Fibroblast of lung (primary cell): Measurements from ENCODE around the gene CHD5. TPM values are rescaled to one million over a fixed set of nuclear protein-coding genes. Genes with fewer than 3 reads are reported as not detected.

Source experiments
- DNase-seq, 2 donors: peaks; one replicate each; pipeline versions ENCODE4 v3.0.0 to v3.0.0-alpha.2; 2010; ENCODE audit warnings: low read depth in 2 of 2
- H2AFZ ChIP-seq: 2 replicates; pipeline ENCODE4 v1.5.1; 2012; ENCODE audit warnings: low read length, control low read depth, inconsistent platforms
- H3K27ac ChIP-seq: 2 replicates; pipeline ENCODE4 v1.5.1; 2011; ENCODE audit warnings: low read length, control low read depth; ENCODE audit not compliant: insufficient read depth
- H3K27me3 ChIP-seq: 2 replicates; pipeline ENCODE4 v1.5.1; 2011; ENCODE audit warnings: mild to moderate bottlenecking, low read length; ENCODE audit not compliant: control insufficient read depth, insufficient read depth
- H3K36me3 ChIP-seq: 2 replicates; pipeline ENCODE4 v1.5.1; 2011; ENCODE audit warnings: low read length; ENCODE audit not compliant: control insufficient read depth, insufficient read depth
- H3K4me1 ChIP-seq: 2 replicates; pipeline ENCODE4 v1.5.1; 2011; ENCODE audit warnings: low read length; ENCODE audit not compliant: control insufficient read depth, insufficient read depth; ENCODE audit errors: extremely low read depth
- H3K4me2 ChIP-seq: 2 replicates; pipeline ENCODE4 v1.5.1; 2011; ENCODE audit warnings: low read length, control low read depth; ENCODE audit not compliant: insufficient read depth; ENCODE audit errors: extremely low read depth
- H3K4me3 ChIP-seq, 4 experiments: fragments of 200-600 bp in 1 of 4; sonication (generic) in 1 of 4; replicated peaks in 1 of 4; 2 replicates each; pipeline ENCODE4 v1.5.1; 2011 to 2016; ENCODE audit warnings: low read length in 4 of 4, low read depth in 3 of 4, mild to moderate bottlenecking in 3 of 4, control low read depth in 2 of 4, inconsistent platforms in 1 of 4, mixed read lengths in 1 of 4; ENCODE audit not compliant: insufficient read depth in 1 of 4; ENCODE audit errors: control extremely low read depth in 1 of 4
- H3K79me2 ChIP-seq: 2 replicates; pipeline ENCODE4 v1.5.1; 2012; ENCODE audit warnings: mild to moderate bottlenecking, low read length, inconsistent platforms; ENCODE audit not compliant: control insufficient read depth, insufficient read depth
- H3K9ac ChIP-seq: 2 replicates; pipeline ENCODE4 v1.5.1; 2011; ENCODE audit warnings: mild to moderate bottlenecking, low read length, control low read depth; ENCODE audit not compliant: insufficient read depth
- H3K9me3 ChIP-seq: 2 replicates; pipeline ENCODE4 v1.5.1; 2012; ENCODE audit warnings: low read depth, low read length; ENCODE audit not compliant: control insufficient read depth, insufficient read depth
- H4K20me1 ChIP-seq: 2 replicates; pipeline ENCODE4 v1.5.1; 2011; ENCODE audit warnings: low read length; ENCODE audit not compliant: control insufficient read depth, insufficient read depth; ENCODE audit errors: extremely low read depth
- CTCF ChIP-seq, 2 donors: IDR thresholded peaks in 1 of 2; conservative IDR thresholded peaks in 1 of 2; 1 replicate in 1 of 2; 2 replicates in 1 of 2; pipeline ENCODE4 v1.5.1; 2011 to 2012; ENCODE audit warnings: low read length in 2 of 2, control low read depth in 1 of 2, inconsistent platforms in 1 of 2, low read depth in 1 of 2, mild to moderate bottlenecking in 1 of 2
- EZH2 ChIP-seq: IDR thresholded peaks from 2 replicates; pipeline ENCODE4 v1.5.1; 2012; ENCODE audit warnings: low read length, control low read depth, mild to moderate bottlenecking; ENCODE audit errors: missing control alignments
- polyA plus RNA-seq, 2 donors: library from polyadenylated mRNA; depleted of rRNA in 1 of 2; stranded (reverse) in 1 of 2; unstranded in 1 of 2; fragments of >200 nt; gene quantifications; 2 replicates each; pipeline ENCODE4 v1.2.1, GENCODE V29; 2011 to 2012; ENCODE audit warnings: missing spikeins in 1 of 2
- total RNA-seq: library from RNA; depleted of rRNA; stranded (reverse); fragments of >200 nt; gene quantifications from 2 replicates; pipeline ENCODE4 v1.2.1, GENCODE V29; 2014

The CHD5 gene
- total and polyA plus RNA-seq, 2 donors (not counting 1 experiment from before 2014, with no cell fraction given), result under 0.01 to 0.01 TPM

DNA sequence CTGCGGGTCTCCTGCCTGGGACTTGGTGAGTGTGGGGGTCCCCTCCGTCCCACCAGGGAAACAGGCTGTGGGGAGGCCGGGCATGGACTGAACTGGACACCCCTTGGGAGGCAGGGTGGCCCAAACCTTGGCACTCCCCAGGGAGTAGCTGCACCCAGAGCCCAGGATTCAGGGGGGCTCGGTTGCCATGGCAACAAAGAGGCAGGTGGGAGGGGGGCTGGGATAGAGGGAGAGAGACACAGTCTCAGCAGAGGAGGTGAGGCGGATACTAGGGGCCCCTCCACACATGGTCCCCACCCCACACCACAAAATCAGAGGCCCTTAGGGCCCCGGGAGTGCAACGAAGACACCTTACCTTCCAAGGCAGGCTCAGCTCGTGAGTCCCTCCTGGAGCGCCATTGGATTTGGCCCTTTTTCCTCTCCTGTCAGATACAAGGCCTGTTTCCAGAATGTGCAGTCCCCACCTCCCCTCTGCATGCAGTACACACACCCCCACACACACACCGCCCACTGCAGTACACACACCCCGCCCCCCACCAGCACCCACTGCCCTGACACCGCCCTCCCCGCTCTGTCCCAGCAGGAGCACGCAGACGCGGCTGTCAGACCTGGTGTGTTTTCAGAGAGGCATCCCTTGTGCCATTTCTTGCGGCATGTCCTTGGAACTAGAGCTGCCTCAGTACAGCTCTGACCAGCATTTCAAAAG lies 107.2 kb downstream of the CHD5 start:
- H4K20me1 ChIP-seq, result no peaks in the 10 kb centered on the region
- TF ChIP-seq EZH2, result no peak
- TF ChIP-seq CTCF (conservative IDR thresholded peaks at IDR 0.05 in 1 of 2, IDR thresholded peaks at IDR 0.05 in 1 of 2; ENCODE audit: low read depth in 1 of 2, low read length in 2 of 2), result no peak
- no peaks in the 10 kb centered on the region for H3K9me3 ChIP-seq
- no peak overlapping the region for H3K9ac ChIP-seq
- H3K27ac ChIP-seq, result no peak overlapping the region
- DNase-seq, result no peak
- no peaks in the 10 kb centered on the region for H3K36me3 ChIP-seq
- H3K79me2 ChIP-seq, result no peaks in the 10 kb centered on the region
- no peak overlapping the region for H3K4me2 ChIP-seq
- H3K27me3 ChIP-seq, result no peaks in the 10 kb centered on the region
- H3K4me1 ChIP-seq, result no peaks in the 10 kb centered on the region
- H3K4me3 ChIP-seq, result no peak overlapping the region
- no peak overlapping the region for H2AFZ ChIP-seq

GRCh38 chr1:6071219-6071618 lies 108.9 kb downstream of the CHD5 start:
- no peak for DNase-seq
- Histone ChIP-seq H2AFZ (no peak overlapping the region), H3K27me3 (no peaks in the 10 kb centered on the region), H3K27ac (no peak overlapping the region), H3K4me2 (no peak overlapping the region), H3K79me2 (no peaks in the 10 kb centered on the region), H3K9ac (no peak overlapping the region), H3K36me3 (no peaks in the 10 kb centered on the region), H3K9me3 (no peaks in the 10 kb centered on the region), H3K4me1 (no peaks in the 10 kb centered on the region), H4K20me1 (no peaks in the 10 kb centered on the region), H3K4me3 (no peak overlapping the region)
- no peak for TF ChIP-seq CTCF (conservative IDR thresholded peaks at IDR 0.05 in 1 of 2, IDR thresholded peaks at IDR 0.05 in 1 of 2; ENCODE audit: low read depth in 1 of 2, low read length in 2 of 2)
- TF ChIP-seq EZH2, result no peak

GRCh38 chr1:6070450-6070974 lies 109.6 kb downstream of the CHD5 start:
- Histone ChIP-seq H3K36me3 (no peaks in the 10 kb centered on the region), H3K4me1 (no peaks in the 10 kb centered on the region), H3K27ac (no peak overlapping the region), H3K9ac (no peak overlapping the region), H3K9me3 (no peaks in the 10 kb centered on the region), H3K27me3 (no peaks in the 10 kb centered on the region), H3K4me3 (no peak overlapping the region), H4K20me1 (no peaks in the 10 kb centered on the region), H2AFZ (no peak overlapping the region), H3K79me2 (no peaks in the 10 kb centered on the region), H3K4me2 (no peak overlapping the region)
- TF ChIP-seq CTCF (conservative IDR thresholded peaks at IDR 0.05 in 1 of 2, IDR thresholded peaks at IDR 0.05 in 1 of 2; ENCODE audit: low read depth in 1 of 2, low read length in 2 of 2), result no peak
- TF ChIP-seq EZH2, result no peak
- DNase-seq, result peak in 1 of 2 donors; percentile 6
